ENCODE measurements around the gene KBTBD12.
"Not testable (repeated sequence)": the region's sequence is repeated elsewhere in the genome, so short reads cannot be mapped to it uniquely, and the experiment has no call there.

Gene KBTBD12

GRCh38 chr3:127915115-127915936 is at the start of gene KBTBD12:
Gene KBTBD12 (plus strand): TSS chr3:127915232. CDS start chr3:127923062, 7,830 bp downstream.
- no peak for DNase-seq

GRCh38 chr3:127865941-127866340 is 49.1 kb upstream of the KBTBD12 start:
- DNase-seq, result no peak

- no peak for DNase-seq
These were observed 47.6 kb upstream of the KBTBD12 start for GRCh38 chr3:127867412-127867811.

- DNase-seq, result no peak
These were observed 47.0 kb upstream of the KBTBD12 start for GRCh38 chr3:127867986-127868385.

- no peak for DNase-seq
These were observed 44.9 kb upstream of the KBTBD12 start for GRCh38 chr3:127870156-127870555.

- not testable (repeated sequence) for DNase-seq
These were observed 40.9 kb upstream of the KBTBD12 start for GRCh38 chr3:127874097-127874496.

- DNase-seq, result no peak
These were observed 33.4 kb upstream of the KBTBD12 start for GRCh38 chr3:127881586-127881985.

- DNase-seq, result no peak
These were observed 31.0 kb upstream of the KBTBD12 start for GRCh38 chr3:127884041-127884440.

GRCh38 chr3:127886231-127886955 is 28.6 kb upstream of the KBTBD12 start:
- no peak for DNase-seq

GRCh38 chr3:127886956-127887231 is 28.1 kb upstream of the KBTBD12 start:
- DNase-seq, result no peak

- DNase-seq, result peak; percentile 32
These were observed 27.7 kb upstream of the KBTBD12 start for GRCh38 chr3:127887321-127887720.

- DNase-seq, result no peak
These were observed 26.9 kb upstream of the KBTBD12 start for GRCh38 chr3:127888156-127888555.

- no peak for DNase-seq
These were observed 26.4 kb upstream of the KBTBD12 start for GRCh38 chr3:127888564-127889107.

GRCh38 chr3:127889461-127889863 is 25.6 kb upstream of the KBTBD12 start:
- DNase-seq, result no peak

- DNase-seq, result no peak
These were observed 24.9 kb upstream of the KBTBD12 start for GRCh38 chr3:127889976-127890650.

GRCh38 chr3:127890651-127891290 is 24.3 kb upstream of the KBTBD12 start:
- DNase-seq, result not testable (repeated sequence)

GRCh38 chr3:127894481-127894880 is 20.6 kb upstream of the KBTBD12 start:
- DNase-seq, result no peak

GRCh38 chr3:127899200-127899599 is 15.8 kb upstream of the KBTBD12 start:
- no peak for DNase-seq

GRCh38 chr3:127899766-127900165 is 15.3 kb upstream of the KBTBD12 start:
- no peak for DNase-seq

- no peak for DNase-seq
These were observed 14.5 kb upstream of the KBTBD12 start for GRCh38 chr3:127900536-127900935.

GRCh38 chr3:127902486-127902885 is 12.5 kb upstream of the KBTBD12 start:
- no peak for DNase-seq

GRCh38 chr3:127903611-127904375 is 11.2 kb upstream of the KBTBD12 start:
- no peak for DNase-seq

Measured in NCI-H1436 (cell line).